SH-SY5Y (cell line): ENCODE data around the gene SYNJ2.

Experiments
- GATA2 ChIP-seq: IDR thresholded peaks from 2 replicates; pipeline ENCODE4 v1.6.1; 2011; ENCODE audit warnings: mild to moderate bottlenecking, low read depth, low read length
- GATA3 ChIP-seq: IDR thresholded peaks from 2 replicates; pipeline ENCODE4 v1.6.1; 2011; ENCODE audit warnings: low read depth, mild to moderate bottlenecking, low read length, moderate library complexity

- TF ChIP-seq GATA3 (no peak), GATA2 (no peak)
These were observed 39.7 kb downstream of the SYNJ2 start for GRCh38 chr6:158021376-158021775.
